GM19351 (cell line): Measurements from ENCODE around the gene COX5B.
A peak's percentile ranks its signal among the peaks of the same experiment; 100 is the strongest.

Experiments
- ATAC-seq: cut with Tn5 transposase; IDR thresholded peaks from one replicate; pipeline ENCODE4 v1.9.1; 2021; ENCODE audit warnings: mild to moderate bottlenecking, moderate library complexity; ENCODE audit not compliant: unreplicated experiment

Gene COX5B

DNA sequence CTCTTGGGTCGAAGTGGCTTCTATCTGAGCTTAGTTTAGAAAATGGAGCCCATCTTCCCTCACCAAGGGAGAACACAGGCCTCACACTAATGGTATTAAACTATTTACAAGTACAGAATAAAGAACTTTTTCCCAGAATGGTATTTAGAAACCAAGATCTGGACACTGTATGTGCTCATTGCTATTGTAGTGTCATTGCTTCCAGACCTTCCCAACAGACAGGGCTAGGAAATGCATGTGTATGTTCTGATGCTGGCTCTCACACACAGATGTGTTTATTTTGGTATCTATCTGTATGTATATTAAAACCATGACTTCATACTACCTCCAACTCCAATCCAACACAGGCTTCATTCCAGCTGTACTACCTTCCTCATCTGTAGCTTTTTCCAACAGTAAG lies 8.0 kb downstream of the COX5B start:
- no peak for ATAC-seq

DNA sequence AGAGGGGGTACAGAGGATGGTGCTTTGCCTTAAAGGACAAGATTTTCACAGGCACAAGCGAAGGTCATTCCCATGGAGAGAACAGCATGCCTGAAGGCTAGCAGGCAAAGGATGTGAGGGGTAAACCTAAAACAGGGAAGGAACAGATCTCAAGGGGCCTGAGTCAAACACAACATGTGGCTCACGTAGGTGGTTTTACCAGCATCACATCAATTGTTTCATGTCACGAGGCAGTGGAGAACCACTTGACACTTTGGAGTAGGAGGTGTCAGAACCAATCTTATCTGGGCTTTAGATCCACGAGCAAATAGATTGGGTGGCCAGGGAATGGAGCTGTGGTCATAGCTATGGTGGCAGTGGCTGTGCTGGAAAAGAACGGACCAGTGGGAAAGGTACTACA lies 8.4 kb downstream of the COX5B start:
- ATAC-seq: no peak

DNA sequence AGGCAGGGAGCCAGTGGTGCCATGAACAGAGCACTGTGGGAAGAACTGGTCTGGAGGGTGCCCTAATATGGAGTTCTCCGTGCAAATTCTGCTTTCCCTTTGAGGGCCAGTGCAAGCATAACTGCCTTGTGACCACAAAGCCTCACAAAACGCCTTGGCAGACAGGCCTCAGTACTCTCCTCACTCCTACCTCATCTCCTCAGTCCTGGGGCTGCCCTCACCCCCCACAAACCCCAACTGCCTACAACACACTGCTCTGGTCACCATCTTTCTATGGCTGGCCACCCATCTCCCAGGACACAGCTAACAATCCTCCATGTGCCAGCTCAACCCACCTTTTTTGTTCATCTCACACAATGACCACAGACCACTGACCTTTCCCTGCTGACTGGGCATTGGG lies 8.9 kb downstream of the COX5B start:
- no peak for ATAC-seq

DNA sequence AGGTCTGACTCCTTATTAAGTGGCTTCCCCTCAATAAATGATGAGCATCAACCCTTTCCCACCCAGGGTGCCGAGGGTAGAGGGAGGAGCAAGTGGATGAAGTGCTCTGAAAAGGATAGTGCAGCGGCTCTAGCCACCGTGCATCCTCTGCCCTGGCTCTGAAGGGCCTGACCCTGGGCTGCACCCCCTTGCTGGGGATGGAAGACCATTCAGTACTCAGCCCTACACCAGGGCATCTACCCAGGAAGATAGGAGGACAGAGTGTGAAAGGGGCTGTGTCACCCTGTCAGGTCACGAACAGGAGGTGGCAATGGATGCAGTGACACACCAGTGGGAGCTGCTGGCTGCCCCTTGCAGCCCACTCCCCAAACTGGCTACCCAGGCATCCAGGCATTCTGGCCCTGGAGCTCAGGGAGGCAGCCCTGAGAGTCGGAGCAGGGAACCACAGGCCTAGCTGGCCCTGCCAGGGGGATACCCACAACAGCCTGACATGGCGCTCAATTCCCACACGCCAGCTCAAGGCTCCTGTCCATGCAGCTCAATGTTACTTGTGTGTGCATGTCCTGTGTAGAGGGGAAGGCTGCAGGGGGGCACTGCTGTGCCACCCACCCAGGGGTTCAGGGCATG lies 10.4 kb downstream of the COX5B start:
- ATAC-seq: no peak

DNA sequence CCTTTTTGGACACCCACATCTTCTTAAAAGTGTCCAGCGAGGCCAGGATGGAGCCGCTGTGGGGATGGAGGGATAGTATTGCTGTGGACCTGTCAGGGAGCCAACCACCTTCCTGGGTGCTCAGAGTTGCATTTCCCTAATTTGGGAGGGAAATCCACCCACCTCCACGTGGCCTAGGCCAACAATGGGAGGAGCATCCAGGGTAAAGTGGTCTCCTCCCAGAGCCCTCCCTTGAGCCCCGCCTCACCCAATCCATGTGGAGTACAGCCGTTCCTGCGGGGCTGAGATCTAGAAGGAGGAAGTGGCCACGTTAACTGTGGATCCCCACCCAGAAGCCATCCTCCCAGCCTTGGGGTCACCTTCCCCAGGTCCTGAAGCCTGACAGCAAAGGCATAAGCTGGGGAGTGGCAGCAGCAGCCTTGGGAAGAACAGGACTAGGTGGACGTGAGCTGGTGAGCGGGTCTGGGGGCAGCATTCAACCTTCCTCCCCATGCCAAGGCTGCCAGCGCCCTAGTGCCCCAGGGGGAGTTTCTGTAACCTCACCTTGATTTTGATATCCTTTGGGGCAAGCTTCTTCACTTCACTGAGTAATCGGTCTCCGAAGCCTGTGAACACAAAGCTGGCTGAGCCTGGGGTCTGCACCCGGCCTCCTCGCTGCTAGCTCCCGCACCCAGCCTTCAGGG lies 11.2 kb downstream of the COX5B start:
- ATAC-seq: no peak

DNA sequence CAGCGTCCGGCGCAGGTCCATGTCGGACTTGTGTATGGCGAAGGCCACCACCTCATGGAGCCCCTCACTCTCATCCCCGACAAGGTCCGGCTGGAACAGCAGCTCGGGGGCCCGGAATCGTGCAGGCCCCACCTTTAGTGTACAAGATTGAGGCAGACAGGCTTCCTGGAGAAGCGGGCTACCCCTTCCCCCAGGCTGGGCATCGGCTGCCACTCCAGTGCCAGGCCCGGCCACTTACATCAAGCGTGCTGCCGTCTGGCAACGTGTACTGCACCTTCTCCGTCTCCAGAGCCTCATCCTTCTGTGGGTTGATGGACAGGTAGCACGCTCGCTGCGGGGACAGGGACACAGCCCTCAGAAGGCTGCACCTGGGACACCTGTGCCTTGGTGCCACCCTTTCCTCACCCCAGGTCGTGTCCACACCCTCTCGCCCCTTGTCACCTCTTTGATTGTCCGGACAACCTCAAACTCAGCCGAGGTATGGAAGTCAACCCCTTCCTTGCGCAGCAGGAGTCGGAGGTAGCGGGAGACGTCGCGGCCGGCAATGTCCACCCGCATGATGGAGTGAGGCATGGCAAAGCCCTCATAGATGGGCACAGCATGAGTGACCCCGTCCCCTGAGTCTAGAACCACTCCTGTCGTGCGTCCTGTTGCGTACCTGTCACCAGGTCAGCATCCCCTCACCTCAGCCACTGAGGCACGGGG lies 12.3 kb downstream of the COX5B start:
- ATAC-seq: no peak

DNA sequence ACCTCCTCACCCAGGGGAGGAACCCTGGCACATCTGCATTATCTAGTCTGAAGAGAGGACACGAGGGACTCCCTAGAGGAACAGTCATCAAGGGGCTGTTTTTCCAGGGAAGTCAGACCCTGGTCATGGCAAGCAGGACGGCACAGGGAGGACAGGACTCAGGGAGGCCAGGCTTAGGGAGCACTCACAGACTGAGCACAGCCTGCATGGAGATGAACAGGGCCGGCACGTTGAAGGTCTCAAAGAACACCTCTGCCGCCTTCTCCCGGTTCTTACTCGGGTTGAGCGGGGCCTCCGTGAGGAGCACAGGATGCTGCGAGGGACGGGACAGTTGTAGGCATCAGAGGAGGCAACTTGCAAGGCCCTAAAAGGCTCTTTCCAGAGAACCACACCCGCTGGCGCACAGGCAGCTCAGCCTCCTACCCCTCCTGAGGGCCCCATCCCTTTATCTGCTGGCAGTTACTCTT lies 12.9 kb downstream of the COX5B start:
- no peak for ATAC-seq

DNA sequence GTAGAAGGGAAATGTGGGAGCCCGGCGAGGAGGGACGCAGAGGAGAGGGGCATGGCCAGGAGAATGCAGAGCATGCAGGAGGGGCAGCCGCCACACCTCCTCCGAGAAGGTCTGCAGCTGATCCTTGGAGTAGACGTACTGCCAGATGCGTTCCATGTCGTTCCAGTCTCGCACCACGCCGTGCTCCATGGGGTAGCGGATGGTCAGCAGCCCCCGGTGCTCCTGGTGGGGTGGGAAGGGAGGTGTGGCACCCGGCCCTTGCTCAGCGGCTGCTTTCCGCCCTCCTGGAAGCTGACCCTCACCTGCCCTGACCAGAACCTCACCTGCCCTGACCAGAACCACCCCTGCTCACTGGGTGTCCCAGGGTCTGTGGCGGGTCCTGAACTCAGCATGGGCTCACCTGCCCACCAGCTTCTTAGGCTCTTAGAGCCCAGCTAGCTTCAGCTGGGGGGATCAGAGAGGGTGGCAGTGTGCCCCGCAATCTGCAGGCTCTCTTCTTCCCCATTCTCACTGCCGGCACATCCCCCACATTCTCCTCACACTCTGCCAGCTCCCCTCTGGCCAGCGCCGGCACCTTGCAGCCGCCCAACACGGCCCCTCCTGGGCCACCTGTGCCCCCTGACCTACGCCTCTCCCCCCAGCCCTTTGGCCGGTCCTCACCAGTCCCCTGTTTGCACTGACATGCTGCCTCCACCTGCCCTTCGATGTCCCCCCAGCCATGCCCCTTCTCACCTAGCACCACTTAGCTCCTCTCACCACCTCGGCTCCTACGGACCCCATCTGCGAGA lies 13.6 kb downstream of the COX5B start:
- ATAC-seq: no peak

DNA sequence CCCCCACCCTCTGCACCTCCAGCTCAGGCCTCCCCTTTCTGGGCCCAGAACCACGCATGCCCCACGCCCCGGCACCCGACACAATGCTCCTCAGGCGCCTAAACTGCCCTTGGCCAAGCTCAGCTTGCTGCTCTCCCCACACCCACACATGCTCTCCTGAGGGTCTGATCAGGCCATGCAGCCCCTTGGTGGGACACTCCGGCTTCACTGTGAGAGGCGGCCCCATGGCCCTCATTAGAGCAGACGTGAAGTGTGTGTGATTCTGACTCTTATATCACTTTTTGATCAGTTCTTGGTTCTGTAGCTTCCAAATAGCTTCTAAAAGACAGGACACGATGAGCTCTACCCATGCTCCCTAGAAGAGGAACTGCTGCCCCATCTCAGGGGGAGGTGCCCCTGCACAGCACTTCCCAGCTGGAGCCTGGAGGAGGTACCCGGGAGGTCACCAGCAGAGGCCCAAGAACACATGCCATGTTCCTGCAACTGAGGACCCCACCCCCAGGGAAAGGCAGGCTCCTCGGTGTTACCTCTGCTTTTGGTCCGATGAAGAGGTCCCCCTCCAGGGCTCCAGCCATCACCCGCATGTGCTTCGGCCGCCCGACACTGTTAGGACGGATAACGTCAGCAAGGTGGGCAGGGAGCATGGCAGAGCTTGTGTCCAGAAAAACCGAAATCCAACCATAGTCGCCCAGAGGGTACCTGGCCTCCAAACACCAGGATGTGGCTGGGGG lies 14.3 kb downstream of the COX5B start:
- no peak for ATAC-seq

DNA sequence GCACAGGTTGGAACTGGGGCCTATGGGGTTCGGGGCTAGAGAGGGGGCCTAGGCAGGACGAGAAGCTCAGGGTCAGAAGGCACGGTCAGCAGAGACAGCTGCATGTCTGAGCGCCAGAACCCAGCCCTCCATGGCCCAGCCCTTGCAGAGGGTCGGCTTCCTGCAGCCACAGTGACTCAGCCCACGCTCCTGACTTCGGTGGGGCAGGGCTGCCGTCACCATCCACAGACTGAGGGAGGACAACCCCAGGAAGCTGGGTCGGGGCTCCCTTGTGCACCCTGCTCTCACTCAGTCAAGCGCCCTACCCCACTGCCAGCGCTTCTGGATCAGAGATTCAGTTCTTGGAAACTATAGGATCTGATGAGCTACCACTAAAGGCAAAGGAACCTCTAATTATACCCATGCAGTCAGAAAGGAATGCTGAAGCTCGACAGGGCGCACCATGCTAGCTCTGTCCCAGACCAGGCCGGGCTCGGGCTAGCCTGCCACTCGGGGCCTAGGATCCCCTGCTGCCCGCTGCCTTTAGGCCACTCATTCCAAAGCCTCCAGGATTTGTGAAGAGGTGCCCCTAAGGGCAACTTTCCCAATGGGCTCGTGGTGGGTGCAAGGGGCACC lies 15.0 kb downstream of the COX5B start:
- ATAC-seq: no peak

DNA sequence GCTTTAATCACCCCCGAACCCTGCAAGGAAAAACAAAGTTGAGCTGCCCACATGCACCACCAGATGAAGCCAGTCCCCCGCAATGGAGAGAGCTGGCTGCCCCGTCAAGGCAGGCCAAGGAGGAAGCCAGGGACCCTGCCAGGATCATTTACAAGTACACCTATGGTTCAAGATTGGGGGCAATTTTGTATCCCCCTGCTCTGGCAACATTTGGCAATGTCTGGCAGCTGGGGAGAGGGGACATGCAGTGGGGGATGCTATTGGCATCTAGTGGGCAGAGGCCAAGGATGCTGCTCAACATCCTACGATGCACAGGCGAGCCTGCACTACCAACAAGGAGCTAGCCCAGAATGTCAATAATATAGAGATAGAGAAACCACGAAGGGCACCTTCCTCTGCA lies 16.1 kb downstream of the COX5B start:
- no peak for ATAC-seq

DNA sequence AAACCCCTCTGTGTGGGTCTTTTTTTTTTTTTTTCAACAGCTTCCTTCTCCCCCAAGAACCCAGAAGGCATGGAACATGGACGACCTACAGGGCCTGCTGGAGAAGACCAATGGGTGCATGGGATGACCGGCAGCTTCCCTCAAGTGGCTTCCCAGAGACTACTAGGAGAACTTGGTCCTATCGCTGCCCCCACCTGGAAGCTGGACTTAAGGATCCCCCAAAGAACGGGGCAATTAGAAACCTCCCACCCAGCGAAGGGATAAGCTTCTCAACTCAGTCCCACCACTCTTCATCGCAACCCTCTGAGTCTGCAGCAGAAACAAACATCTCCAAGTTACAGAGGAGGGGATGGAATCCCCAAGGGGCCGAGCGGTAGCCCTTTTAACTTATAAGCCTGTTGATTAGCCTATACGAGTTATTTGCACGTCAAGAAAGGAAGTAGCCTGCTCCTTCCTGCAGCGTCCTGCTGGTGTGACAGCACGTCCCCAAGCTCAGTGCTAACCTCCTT lies 16.6 kb downstream of the COX5B start:
- ATAC-seq: no peak

DNA sequence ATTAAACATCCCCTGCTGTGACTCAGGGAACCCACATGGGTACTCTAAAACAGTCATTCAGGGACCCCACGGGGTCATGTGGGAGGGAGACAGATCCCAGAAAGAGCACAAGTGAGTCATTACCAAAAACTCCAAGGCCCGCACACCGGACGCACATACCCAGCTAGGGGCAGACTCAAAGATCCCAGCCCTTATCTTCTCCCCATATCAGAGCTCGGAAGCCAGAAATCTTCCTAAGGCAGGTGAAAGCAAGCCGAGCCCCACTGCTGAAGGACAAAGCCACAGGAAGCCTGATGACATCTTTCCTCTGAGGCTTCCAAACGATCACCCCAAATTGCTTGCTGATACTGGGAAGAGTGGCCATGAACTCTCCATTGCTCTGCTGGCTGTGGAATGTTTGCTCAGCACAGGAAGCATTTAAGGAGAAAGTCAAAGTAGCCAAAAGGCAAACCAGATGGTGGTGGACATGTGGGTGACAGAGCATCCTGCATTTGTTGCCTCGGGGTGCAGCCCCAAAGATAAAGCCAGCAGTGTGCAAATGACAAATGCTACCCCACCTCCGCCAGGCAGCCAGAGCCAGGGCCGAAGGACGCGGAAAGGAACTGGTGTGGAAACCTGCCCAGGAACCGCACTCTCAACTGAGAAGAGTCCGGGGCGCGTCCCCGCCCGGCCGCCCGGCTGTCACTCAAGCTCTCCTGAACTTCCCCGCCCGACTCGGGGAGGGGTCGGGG lies 17.2 kb downstream of the COX5B start:
- peak; percentile 42 for ATAC-seq

DNA sequence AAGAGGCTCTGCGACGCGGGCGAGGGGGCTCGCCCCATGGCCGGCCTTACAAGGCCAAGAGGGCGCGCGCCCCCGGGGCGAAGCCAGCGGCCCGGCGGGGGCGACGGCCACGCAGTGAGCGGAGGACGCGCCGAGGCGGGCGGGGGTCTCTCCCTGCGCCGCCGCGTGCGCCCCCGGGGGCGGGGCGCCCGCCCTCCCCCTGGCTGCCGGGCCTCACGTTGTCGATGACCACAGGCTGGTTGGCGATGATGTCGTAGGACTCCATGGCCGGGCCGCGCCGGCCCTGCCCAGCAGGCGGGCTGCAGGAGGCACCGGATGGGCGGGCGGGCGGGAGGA lies 17.7 kb downstream of the COX5B start:
- no peak for ATAC-seq

DNA sequence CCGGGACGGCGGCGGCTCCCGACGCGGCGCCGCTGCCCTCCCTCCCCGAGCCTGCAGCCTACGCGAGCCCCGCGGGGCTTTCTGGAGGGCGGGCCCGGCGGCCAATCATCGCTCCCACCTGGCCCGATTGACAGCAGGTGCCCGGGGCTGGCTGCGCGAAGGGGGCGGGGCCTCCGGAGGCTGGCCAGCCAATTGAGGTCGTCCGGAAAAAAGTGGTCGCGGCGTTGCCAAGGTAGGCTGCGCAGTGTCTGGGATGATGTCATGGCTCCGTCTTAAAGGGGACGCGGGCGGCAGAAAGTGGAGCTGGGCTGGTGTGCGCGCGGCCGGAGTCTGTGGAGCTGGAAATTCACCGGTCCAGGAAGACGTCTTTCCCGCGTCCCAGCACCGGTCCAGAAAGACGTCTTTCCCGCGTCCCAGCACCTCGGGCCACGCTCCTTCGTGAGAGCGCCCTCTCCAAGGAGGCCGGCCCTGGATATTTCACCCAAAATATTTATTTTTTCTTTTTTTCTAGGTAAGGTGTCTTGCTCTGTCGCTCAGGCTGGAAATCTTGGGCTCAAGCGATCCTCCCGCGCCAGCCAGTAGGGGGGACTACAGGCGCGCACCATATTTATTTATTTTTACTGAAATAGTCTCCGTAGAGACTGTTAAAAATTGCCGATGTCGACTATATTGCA lies 18.2 kb downstream of the COX5B start, which contains the start of gene ACTR1B:
ACTR1B (minus strand) TSS at position 83 of the 674 bp plus-strand sequence. CDS start 154 bp downstream, outside the sequence.
- ATAC-seq: peak; percentile 85

DNA sequence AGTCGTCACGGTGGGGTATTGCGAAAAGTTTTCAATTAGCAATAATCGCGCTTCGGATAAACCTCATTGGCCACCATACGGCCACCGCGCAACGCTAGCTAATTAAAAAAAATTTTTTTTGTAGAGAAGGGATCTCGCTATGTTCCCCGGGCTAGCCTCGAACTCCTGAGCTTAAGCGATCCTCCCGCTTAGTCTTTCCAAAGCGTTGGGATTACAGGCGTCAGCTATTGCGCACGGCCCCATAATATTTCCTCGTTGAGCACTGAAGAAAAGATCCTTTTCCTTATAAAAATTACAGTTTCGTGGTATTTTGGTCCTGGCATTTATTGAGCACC lies 18.7 kb downstream of the COX5B start:
- no peak for ATAC-seq

DNA sequence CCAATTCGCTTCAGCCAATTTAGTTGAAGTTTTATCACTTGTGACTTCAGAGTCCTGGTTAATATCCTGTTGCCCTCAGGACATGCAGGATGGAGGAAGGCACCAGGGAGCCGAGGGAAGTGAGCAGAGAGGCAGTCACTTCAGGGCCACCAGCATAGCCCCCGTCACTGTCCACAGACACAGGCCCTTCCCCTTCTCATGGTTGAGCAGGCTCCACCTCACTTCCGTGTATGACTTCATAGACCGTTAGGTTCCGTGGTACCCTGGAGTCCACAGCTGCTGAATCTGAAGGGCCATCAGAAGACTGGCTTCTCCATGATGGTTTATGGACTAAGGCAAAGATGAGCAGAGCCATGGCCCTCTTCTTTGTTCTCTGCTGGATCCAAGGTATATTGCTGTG lies 23.6 kb downstream of the COX5B start, which contains the start of gene C2orf92:
C2orf92 (plus strand) TSS at position 266 of the 400 bp plus-strand sequence; CDS start at position 342, 76 bp downstream.
- no peak for ATAC-seq

DNA sequence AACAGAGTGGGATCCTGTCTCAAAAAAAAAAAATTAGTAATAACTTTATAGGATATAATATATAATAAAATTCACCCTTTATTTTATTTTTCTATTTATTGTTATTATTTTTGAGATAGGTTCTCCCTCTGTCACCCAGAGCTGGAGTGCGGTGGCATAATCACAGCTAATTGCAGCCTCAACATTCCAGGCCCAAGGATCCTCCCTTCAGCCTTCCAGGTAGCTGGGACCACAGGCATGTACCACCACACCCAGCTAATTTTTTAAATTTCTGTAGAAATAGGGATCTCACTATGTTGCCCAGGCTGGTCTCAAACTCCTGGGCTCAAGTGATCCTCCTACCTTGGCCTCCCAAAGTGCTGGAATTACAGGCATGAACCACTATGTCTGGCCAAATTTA lies 24.6 kb downstream of the COX5B start:
- ATAC-seq: no peak

DNA sequence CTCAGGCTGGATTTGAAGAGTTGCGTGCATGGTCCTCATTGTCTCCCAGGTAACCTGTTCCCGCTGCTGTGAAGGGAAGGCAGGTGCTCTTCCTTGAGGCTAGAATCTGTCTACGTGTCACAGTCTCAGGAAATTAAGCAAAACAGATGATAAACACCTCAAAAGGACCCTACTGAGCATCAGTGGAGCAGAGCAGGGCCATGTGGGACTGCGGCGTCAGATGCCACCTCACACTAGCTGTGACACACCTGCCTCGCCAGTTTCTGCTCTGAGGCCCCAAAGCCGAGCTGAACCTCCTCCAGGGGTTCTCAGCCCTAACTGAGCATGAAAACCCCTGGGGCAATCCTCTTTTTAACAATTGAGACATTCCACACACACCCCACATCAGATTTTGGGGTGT lies 25.7 kb downstream of the COX5B start:
- ATAC-seq: no peak
